KG1 (cell line): Measurements from ENCODE around the gene TTC34.

Experiments used
- DNase-seq: peaks from one replicate; lab custom pipeline; 2025; lab: John Stamatoyannopoulos, UW

TTC34 gene

DNA sequence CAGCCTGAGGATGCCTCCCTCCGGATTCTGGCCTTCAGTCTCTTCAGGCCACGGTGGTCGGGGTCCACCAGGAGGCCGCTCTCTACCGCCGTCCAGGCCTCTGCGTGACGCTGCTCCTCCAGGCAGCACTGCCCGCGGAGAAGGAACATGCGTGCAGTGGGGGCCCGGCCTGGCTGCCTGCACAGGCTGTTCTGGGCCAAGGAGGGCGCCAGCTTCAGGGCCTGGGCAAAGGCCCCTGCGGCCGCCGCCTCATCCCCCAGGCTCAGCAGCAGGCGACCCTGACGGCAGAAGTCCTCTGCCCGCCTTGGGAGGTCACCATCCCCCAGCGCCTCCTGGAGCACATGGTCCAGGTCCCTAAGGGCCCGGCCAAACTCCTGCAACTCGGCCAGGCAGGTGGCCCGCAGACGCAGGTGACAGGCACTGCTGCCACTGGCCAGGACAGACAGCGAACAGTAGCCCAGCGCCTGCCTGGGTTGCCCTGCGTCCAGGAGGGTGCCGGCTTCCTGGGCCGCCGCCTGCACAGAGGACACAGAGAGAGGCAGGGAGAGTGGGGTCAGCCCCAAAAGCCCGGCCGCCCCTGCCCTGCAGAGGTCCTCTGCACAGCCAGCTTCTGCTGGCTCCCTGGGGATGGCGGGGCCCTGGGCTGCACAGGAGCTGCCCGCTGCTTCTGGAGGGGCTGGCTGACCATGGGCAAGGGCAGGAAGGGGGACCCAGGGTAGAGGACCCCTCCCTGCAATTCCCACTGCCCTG is 159.9 kb downstream of the TTC34 start:
- DNase-seq: no peak

DNA sequence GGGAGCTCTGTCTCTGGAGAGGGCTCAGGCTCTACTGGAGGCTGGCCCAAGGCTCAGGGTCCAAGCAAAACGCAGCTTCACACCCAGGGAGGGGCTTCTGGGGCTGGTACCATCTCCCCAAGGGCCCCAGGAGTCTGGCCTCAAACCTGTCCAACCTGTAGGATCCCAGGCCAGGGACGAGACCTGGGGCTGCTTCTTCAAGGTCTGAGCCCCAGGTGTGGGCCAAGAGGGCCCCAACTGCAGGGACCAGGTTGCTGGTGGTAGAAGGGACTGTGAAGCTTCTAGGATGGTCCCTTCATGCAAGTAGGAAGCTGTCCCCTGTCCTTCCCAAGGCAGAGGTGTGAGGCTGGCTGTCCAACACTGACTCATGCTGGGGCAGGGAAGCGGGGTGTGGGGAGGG is 160.9 kb downstream of the TTC34 start:
- DNase-seq: no peak

DNA sequence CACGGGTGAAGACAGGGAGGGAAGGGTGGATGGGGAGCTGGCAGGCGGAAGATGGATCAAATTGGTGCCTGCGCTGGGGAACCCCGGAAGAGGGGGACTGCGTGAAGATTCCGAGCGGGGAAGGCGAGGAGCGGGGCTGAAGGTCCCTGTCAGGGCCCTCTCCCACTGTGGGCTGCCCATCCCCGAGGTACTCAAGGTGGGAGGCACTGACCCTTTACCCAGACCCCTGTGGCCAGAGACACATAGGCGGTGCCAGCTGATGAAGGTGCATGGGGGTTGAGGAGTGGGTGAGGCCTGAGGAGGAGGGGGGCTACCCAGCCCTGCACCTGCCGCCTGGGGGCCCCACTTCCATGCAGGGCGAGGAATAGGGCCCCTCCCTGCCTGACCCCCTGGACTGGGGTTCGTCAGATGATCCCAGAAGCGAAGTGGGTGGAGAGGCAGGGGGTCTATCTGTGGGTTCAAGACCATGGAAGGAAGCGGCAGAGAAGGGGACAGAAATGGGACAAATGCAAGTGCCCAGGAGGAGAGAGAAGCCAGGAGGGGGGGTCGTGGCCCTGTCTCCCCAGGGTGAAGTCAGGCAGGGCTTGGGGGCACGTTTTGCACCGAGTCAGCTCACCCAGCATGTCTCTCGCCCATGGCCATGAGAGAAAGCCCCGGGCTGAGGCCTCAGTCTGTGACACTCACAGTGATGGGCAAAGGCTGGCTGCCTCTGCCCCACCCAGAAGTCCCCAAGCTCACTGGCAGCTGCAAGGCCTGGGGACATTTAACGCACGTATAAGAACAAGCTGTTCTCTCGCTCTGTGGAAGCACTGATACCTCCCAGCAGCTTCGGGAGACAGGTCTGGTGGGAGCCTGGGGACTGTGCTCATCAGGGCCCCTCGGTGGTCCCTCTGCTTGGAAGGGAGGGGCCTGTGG is 161.6 kb downstream of the TTC34 start:
- no peak for DNase-seq

DNA sequence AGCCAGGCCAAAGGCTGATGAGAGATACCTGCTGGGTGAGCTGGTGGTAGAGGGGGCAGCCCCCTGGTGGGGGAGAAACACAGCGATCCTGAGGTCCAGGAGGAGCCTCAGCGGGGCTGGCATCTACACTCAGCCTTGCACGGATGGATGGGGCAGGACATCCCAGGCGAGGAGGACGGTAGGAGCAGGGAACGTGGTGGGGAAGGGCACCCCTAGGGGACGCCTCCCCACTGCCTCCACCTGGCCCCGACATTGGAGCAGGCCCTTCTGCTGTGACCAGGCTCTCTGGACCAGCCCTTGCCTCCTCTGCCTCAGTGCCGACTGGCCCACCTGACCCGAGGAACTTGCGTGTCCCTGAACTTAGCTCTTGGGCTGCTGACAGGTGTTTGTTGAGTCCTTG is 162.3 kb downstream of the TTC34 start:
- no peak for DNase-seq

DNA sequence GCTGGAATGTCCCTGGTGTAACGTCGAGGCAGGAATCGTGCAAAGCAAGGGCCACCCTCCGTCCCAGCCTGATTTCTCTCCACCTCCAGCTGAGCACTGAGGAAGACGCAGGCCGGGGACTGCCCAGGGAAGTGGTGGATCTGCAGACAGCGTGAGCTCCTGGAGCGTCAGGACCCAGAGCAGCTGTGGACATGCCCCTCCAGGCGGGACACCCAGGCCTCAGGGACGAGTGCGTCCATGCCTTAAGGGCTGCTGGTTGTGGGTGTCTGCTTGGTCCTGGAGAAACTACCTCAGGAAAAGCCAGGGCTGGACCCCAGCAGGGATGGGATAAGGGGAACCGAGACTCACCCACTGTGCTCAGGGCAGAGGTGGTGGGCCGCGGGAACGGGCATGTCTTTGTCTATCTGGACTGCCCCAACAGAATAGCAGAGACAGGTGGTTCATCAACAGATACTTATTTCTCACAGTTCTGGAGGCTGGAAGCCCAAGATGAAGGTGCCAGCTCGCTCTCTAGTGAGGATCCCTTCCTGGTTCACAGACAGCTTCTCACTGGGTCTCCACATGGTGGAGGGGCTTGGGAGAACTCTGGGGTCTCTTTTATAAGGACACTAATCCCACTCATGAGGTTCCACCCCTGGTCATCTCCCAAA is 162.9 kb downstream of the TTC34 start:
- DNase-seq: no peak

GRCh38 chr1:2637442-2638145 is 163.9 kb downstream of the TTC34 start:
- DNase-seq: no peak

- DNase-seq: no peak
Measured at GRCh38 chr1:2636733-2637132, 164.8 kb downstream of the TTC34 start.

- no peak for DNase-seq
Measured at GRCh38 chr1:2635361-2636010, 166.0 kb downstream of the TTC34 start.

GRCh38 chr1:2633936-2634491 is 167.5 kb downstream of the TTC34 start:
- DNase-seq: no peak

DNA sequence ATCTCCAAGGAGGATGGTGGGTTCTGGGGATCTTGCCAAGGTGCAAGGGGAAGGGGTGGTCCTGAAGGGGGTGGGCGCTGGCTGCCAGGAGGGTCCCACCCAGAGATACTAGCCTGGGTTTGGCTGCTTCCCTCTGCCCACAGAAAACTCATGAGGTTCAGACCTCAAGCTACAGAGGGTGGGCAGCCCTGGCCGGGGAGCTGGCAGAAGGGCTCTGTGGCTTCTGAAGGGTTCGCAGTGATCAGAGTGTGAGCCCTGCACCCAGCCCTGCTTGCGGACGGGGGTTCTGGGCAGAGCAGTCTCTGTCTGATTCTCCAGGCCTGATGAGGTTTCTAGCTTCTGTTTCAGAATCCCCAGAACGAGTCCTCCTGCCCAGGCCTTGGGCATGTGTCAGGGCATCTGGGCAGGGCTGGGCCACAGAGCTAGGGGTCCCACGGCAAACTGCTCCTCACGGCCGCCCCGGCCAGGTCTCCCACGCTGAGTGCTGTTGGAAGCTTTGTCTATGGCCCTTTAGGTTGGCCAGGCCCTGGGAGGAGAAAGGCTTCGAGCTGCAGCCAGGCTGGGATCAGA is 168.0 kb downstream of the TTC34 start:
- no peak for DNase-seq

DNA sequence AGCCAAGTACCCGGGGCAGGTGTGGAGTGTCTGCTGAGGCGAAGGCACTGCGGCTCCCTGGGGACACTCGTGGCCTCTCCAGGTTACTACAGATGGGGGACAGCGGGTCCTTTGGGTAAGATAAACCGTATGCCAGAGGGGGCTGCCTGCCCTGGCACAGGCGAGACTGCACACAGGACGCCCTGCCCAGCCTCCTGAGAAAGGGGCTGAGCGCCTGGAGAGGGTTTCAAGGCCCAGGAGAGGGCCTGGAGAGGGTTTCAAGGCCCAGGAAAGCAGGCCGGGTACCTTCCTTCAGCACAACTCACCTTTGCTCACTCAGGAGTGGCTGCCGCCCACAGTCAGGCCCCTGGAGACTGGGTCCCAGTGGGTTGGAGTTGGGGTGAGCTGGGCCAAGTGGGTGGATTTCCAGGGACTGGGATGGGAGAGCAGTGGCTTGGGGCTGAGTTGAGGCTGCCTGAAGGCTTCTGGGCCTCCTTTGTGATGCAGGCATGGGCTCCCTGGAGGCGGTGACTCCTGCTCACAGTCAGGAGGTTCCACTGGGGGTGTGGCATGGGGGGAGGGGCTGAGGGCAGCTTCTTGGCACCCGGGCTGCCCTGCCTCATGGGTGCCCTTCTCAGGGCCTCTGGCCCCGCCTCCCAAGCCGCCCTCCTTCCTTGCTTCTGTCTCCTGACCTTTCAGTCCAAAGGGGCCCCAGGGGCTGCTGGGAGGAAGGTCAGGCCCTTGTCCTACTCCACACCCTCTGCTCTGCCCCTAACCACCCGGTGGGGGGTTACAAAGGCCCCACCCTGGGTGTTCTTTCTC is 168.7 kb downstream of the TTC34 start, which contains the start of gene MMEL1:
MMEL1 (minus strand) TSS at position 456 of the 801 bp plus-strand sequence. CDS start 3,532 bp downstream, outside the sequence.
- no peak for DNase-seq

GRCh38 chr1:2632051-2632430 is 169.5 kb downstream of the TTC34 start:
- no peak for DNase-seq

DNA sequence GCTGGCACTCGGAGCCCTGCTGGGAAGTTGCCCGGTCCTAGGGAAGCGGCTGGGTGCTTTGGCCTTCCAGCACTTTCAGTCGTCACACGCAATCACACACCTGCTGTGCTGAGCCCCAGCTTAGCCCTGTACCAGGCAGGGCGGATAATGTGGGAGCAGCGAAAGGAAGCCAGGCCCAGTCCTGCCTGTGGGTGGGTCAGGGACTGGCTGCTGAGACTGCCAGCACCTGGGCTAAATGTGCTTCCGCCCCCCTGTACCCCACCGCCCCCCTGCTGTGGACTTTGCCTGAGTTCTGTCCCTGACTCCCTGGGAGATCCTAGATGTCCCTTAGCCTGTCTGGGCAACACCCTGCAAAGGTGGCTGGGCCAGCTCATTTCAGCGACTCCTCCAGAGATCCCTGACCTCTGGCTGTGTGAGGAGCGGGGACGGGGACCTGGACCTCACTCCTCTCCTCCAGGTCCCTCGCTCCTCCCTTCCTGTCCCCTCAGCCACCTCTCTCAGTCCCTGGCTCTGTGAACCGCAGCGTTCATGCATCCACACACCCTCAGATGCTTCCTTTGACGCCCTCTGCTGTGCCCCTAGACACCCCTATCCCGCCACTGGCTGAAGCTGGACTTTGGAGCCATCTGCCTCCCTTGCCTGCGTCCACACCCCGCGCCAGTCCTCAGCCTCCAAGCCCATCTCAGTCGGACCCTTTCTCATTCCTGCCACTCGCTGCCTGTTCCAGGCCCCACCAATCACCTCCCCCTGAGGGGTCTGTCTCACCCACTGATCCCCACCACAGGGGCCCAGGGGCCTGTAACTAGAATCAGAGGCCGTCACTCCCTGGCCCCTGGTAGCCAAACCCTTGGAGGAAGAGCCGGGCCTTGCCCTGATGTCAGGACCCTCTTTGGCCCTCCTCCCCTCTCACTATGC is 170.1 kb downstream of the TTC34 start:
- no peak for DNase-seq

DNA sequence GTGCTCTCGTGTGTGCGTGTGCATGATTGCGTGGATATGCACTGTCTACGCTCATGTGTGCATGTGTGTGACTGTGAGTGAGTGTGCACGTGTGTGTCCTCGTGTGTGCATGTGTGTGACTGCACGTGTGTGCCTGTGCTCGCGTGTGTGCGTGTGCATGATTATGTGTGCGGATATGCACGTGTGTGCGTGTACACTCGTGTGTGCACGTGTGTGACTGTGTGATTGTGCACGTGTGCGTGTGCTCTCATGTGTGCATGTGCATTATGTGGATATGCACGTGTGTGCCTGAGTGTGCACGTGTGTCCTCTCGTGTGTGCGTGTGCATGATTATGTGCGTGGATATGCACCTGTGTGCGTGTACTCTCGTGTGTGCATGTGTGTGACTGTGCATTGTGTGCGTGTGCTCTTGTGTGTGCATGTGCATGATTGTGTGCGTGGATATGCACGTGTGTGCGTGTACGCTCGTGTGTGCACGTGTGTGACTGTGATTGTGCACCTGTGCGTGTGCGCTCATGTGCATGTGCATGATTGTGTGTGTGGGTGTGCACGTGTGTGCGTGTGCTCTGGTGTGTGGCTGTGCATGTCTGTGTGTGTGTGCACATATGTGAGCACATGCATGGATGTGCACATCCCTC is 170.9 kb downstream of the TTC34 start:
- DNase-seq: no peak

DNA sequence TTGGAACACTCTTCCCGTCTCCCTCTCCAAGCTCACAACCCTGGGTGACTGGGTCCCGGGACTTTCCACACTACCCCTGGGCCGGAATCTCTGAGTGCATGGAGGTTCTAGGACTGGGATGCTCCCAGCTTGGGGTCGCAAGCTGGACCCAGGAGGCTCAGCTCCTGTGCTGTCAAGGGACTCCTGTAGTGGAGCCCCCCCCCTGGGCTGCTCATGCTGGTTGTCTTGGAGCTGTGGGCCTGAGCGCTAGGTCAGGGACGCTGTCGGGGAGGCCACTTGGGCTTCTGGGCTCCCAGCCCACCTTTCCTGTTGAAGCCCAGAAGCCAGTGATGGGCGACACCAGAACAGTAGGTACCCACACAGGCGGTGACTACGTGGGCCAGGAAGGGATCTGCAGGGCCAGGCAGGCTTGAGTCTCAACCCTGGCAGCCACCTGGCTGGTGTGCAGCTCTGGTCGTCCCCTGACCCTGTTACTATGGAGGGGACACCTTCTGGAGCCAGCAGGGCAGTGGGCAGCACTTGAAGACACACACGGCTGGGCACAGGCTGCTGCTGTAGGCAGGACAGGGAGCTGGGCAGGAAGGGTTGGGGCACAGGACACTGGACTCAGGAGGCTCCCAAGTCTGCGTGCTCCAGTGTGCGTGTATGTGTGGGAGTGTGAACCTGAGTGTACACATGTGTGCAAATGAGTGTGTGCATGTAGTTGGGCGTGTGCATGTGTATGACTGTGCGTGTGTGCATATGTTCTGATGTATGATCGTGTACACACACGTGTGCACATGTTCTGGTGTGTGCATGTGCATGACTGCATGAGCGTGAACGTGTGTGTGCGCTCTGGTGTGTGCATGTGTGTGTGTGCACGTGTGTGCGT is 171.6 kb downstream of the TTC34 start:
- no peak for DNase-seq

- DNase-seq: no peak
Measured at GRCh38 chr1:2628933-2629626, 172.4 kb downstream of the TTC34 start.
